WTC11 (cell line): ENCODE measurements around the gene GPATCH4. TPM values are rescaled to one million over a fixed set of nuclear protein-coding genes. Genes with fewer than 3 reads are reported as not detected.

Source experiments
- ATAC-seq: fragments of 200-7000 bp; cut with Tn5 transposase; 2 replicates; pipeline ENCODE4 v1.10.0; 2021; ENCODE audit warnings: mild to moderate bottlenecking, moderate library complexity
- CTCF ChIA-PET: fragments of 300-600 bp; sonication (Branson Sonifier 250); formaldehyde crosslinking; loops from one replicate; lab custom pipeline; 2021; ENCODE audit warnings: antibody characterized with exemption; lab: Charles Lee
- POLR2A ChIA-PET: fragments of 350-600 bp; sonication (Branson Sonifier 250); formaldehyde crosslinking; loops from one replicate; lab custom pipeline; 2021; ENCODE audit warnings: antibody characterized with exemption; lab: Charles Lee
- DNase-seq: peaks from one replicate; pipeline ENCODE4 v3.0.0; 2021; ENCODE audit warnings: low spot score
- H3K27ac Mint-ChIP-seq: 2 replicates; pipeline ENCODE4 v1.8.0; 2021; ENCODE audit warnings: mixed read lengths
- H3K27me3 Mint-ChIP-seq: 2 replicates; pipeline ENCODE4 v1.8.0; 2021; ENCODE audit warnings: low read depth, mild to moderate bottlenecking, moderate library complexity, mixed read lengths
- H3K36me3 Mint-ChIP-seq: 2 replicates; pipeline ENCODE4 v1.8.0; 2021; ENCODE audit warnings: mixed read lengths
- H3K4me1 Mint-ChIP-seq: 2 replicates; pipeline ENCODE4 v1.8.0; 2022; ENCODE audit warnings: mixed read lengths
- H3K4me3 Mint-ChIP-seq: 2 replicates; pipeline ENCODE4 v1.8.0; 2021; ENCODE audit warnings: mild to moderate bottlenecking, moderate library complexity, mixed read lengths
- H3K9me3 Mint-ChIP-seq: 2 replicates; pipeline ENCODE4 v1.8.0; 2021; ENCODE audit warnings: mixed read lengths
- PRRX2 ChIP-seq: fragments of 250-450 bp; sonication (Bioruptor Pico); IDR thresholded peaks from 2 replicates; pipeline ENCODE4 v1.8.0; 2021; ENCODE audit warnings: mild to moderate bottlenecking
- SP1 ChIP-seq: sonication (generic); formaldehyde crosslinking; conservative IDR thresholded peaks from 2 replicates; pipeline ENCODE4 v1.8.1; 2022; ENCODE audit warnings: missing genetic modification reagents
- TEAD1 ChIP-seq: sonication (generic); formaldehyde crosslinking; IDR thresholded peaks from 2 replicates; pipeline ENCODE4 v1.8.0; 2022; ENCODE audit warnings: mild to moderate bottlenecking, missing genetic modification reagents
- TP53 ChIP-seq: sonication (generic); formaldehyde crosslinking; IDR thresholded peaks from 2 replicates; pipeline ENCODE4 v1.8.1; 2023; ENCODE audit warnings: mild to moderate bottlenecking, missing genetic modification reagents
- ZNF121 ChIP-seq: sonication (generic); formaldehyde crosslinking; IDR thresholded peaks from 2 replicates; pipeline ENCODE4 v1.8.0; 2023; ENCODE audit warnings: missing genetic modification reagents
- ZNF396 ChIP-seq: fragments of 250-450 bp; sonication (Bioruptor Pico); IDR thresholded peaks from 2 replicates; pipeline ENCODE4 v1.8.0; 2021; ENCODE audit warnings: mild to moderate bottlenecking, moderate library complexity, borderline replicate concordance
- ZNF416 ChIP-seq: fragments of 250-450 bp; sonication (Bioruptor Pico); IDR thresholded peaks from 2 replicates; pipeline ENCODE4 v1.9.0; 2021; ENCODE audit warnings: mild to moderate bottlenecking, inconsistent platforms
- total RNA-seq: library from RNA; stranded (reverse); gene quantifications from 3 replicates; pipeline ENCODE4 v1.2.3, GENCODE V29; 2021
- TF ChIP-seq, protein P1 (sequence below): sonication (generic); formaldehyde crosslinking; IDR thresholded peaks from 2 replicates; pipeline ENCODE4 v1.8.0; 2022; ENCODE audit warnings: missing genetic modification reagents
- TF ChIP-seq, protein P2 (sequence below): sonication (generic); formaldehyde crosslinking; IDR thresholded peaks from 2 replicates; pipeline ENCODE4 v1.8.1; 2022; ENCODE audit warnings: missing genetic modification reagents, borderline replicate concordance
- TF ChIP-seq, protein P3 (sequence below): fragments of 250-450 bp; sonication (Bioruptor Pico); conservative IDR thresholded peaks from 2 replicates; pipeline ENCODE4 v1.9.0; 2021; ENCODE audit warnings: mild to moderate bottlenecking
- TF ChIP-seq, protein P4 (sequence below): sonication (generic); formaldehyde crosslinking; IDR thresholded peaks from 2 replicates; pipeline ENCODE4 v1.8.1; 2023; ENCODE audit warnings: mild to moderate bottlenecking, missing genetic modification reagents, moderate library complexity

Gene GPATCH4
- total RNA-seq, 1 experiment from 2014 or later = 50.1 TPM

DNA sequence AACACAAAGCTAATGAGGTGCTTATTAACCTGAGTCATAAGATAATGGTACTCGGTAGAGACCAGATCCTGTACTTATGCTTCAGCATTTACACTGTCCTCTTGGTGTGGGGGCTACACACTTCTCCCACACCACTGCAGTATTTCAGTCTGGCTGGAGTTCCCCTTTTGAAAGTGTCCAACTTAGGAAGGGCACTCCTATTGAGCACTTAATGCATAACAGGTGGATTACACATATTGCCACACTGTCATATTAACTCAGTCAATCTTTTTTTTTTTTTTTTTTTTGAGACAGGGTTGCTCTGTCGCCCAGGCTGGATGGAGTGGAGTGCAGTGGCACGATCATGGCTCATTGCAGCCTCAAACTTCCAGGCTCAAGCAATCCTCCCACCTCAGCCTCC, 1.5 kb downstream of the GPATCH4 start:
- ChIA-PET POLR2A (no interaction called here), CTCF (interaction anchor here (0.7 to 1.3 kb wide), 3 partner anchors 8 to 294 kb away, joined by 3 to 5 read pairs (median 4); partner anchors contain the start of genes NAXE and PEAR1)
- Mint-ChIP-seq H3K27me3 (no peaks in the 10 kb centered on the region), H3K36me3 (peaks cover 42% of the 10 kb centered on the region), H3K27ac (no peak overlapping the region), H3K4me3 (peak overlapping the region; percentile 94), H3K4me1 (peaks cover 13% of the 10 kb centered on the region), H3K9me3 (no peaks in the 10 kb centered on the region)
- ATAC-seq (no peak), DNase-seq (no peak)
- TF ChIP-seq ZNF416 (no peak), SP1 (no peak)
- TF ChIP-seq, protein P1, sequence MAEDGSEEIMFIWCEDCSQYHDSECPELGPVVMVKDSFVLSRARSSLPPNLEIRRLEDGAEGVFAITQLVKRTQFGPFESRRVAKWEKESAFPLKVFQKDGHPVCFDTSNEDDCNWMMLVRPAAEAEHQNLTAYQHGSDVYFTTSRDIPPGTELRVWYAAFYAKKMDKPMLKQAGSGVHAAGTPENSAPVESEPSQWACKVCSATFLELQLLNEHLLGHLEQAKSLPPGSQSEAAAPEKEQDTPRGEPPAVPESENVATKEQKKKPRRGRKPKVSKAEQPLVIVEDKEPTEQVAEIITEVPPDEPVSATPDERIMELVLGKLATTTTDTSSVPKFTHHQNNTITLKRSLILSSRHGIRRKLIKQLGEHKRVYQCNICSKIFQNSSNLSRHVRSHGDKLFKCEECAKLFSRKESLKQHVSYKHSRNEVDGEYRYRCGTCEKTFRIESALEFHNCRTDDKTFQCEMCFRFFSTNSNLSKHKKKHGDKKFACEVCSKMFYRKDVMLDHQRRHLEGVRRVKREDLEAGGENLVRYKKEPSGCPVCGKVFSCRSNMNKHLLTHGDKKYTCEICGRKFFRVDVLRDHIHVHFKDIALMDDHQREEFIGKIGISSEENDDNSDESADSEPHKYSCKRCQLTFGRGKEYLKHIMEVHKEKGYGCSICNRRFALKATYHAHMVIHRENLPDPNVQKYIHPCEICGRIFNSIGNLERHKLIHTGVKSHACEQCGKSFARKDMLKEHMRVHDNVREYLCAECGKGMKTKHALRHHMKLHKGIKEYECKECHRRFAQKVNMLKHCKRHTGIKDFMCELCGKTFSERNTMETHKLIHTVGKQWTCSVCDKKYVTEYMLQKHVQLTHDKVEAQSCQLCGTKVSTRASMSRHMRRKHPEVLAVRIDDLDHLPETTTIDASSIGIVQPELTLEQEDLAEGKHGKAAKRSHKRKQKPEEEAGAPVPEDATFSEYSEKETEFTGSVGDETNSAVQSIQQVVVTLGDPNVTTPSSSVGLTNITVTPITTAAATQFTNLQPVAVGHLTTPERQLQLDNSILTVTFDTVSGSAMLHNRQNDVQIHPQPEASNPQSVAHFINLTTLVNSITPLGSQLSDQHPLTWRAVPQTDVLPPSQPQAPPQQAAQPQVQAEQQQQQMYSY (CRISPR knock-in tag) = no peak
- TF ChIP-seq, all 79 proteins: peak for 0

DNA sequence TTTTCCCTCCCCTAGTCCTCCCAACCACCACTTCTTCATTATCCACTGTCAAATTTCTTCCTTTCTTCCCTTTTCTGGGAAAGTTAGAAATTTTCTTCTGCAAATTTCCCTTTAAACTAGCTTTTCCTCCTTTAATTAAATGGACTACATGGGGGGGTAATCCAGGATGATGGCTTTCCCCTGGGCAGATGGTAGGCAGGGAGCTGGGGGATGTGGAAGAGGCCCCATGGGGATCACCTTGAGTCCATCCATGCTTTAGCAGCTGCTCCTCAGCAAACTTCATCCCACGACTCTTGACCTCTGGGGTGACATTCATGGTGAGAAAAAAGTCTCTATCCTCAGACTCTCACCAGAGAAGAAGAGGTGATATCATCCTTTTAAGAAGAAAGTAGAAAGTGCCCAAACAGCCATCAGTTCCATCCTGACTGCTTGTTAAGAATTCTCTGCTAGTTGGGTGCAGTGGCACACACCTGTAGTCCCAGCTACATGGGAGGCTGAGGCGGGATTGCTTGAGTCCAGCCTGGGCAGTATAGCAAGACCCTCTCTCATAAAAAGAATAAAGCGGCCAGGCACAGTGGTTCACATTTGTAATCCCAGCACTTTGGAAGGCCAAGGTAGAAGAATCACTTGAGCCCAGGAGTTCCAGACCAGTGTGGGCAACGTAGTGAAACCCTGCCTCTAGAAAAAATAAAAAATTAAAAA, 2.4 kb downstream of the GPATCH4 start:
- peaks cover 51% of the 10 kb centered on the region for H3K36me3 Mint-ChIP-seq
- CTCF ChIA-PET = interaction anchor here (0.6 to 1.0 kb wide), 2 partner anchors 21 to 213 kb away, joined by 3 read pairs; no protein-coding TSS in a partner anchor
- TF ChIP-seq, protein P2, sequence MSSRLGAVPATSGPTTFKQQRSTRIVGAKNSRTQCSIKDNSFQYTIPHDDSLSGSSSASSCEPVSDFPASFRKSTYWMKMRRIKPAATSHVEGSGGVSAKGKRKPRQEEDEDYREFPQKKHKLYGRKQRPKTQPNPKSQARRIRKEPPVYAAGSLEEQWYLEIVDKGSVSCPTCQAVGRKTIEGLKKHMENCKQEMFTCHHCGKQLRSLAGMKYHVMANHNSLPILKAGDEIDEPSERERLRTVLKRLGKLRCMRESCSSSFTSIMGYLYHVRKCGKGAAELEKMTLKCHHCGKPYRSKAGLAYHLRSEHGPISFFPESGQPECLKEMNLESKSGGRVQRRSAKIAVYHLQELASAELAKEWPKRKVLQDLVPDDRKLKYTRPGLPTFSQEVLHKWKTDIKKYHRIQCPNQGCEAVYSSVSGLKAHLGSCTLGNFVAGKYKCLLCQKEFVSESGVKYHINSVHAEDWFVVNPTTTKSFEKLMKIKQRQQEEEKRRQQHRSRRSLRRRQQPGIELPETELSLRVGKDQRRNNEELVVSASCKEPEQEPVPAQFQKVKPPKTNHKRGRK = no peak
- peak; percentile 83 for TF ChIP-seq ZNF121 (CRISPR knock-in tag)
- DNase-seq = no peak
- H3K4me3 Mint-ChIP-seq = no peak overlapping the region
- no peak overlapping the region for H3K27ac Mint-ChIP-seq
- peaks cover 13% of the 10 kb centered on the region for H3K4me1 Mint-ChIP-seq
- no peaks in the 10 kb centered on the region for H3K9me3 Mint-ChIP-seq
- ATAC-seq = no peak
- POLR2A ChIA-PET = no interaction called here
- no peaks in the 10 kb centered on the region for H3K27me3 Mint-ChIP-seq

DNA sequence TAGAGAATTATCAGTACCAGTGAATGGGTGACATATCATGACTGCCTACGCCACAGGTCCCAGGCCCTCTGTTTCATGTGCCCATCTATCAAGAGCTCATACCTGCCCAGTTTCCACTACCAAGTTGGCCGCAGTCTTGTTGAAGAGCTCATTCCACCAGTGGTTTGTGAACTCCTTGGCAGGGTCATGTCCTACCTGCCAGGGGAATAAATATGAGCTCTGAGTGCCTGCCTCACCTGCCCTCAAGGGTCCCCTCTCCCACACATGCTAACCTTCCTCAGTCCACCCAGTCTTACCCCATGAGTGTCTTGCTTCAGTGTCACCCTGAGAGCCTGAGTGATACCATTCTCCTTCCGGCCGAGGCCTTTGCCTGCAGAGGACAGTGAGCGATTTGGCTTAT, 3.2 kb downstream of the GPATCH4 start:
- Mint-ChIP-seq H3K27ac (peak overlapping the region; percentile 11; the same call in 1 of the 2 replicates), H3K4me3 (no peak overlapping the region), H3K36me3 (peaks cover 52% of the 10 kb centered on the region), H3K9me3 (no peaks in the 10 kb centered on the region), H3K4me1 (peaks cover 13% of the 10 kb centered on the region), H3K27me3 (no peaks in the 10 kb centered on the region)
- DNase-seq = no peak
- TF ChIP-seq, protein P3, sequence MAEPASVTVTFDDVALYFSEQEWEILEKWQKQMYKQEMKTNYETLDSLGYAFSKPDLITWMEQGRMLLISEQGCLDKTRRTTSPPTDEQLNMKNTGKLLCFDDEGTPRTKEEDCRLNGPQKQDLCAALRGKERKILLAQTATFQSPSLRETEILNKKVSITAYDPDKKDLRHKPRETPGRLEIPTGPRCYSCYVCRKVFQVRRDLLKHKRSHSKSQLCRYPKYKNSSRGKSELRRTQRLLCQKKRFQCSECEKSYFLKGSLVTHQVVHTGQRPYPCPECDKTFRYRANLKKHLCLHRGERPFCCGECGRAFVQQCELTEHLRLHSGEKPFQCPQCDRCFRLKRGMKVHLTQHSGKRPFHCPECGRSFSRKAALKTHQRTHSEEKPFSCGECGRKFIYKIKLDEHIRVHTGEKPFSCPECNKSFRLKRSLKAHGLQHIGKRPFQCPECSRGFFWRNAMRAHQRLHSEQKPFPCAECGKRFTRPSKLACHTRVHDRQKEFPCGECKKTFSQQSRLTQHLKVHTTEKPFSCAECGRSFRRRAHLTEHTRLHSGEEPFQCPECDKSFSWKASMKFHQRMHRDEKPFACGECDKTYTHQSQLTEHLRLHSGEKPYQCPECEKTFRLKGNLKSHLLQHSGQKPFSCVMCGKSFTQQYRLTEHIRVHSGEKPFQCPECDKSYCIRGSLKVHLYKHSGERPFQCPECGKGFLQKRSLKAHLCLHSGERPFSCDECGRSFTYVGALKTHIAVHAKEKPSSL (CRISPR knock-in tag) = no peak
- TF ChIP-seq TEAD1 (CRISPR knock-in tag) = no peak
- no peak for TF ChIP-seq ZNF396 (CRISPR knock-in tag)
- ChIA-PET POLR2A (interaction anchor here (0.6 kb wide), 1 partner anchor 162 kb away, joined by 3 read pairs; no protein-coding TSS in a partner anchor), CTCF (interaction anchor here (1.0 kb wide), 1 partner anchor 212 kb away, joined by 3 read pairs; no protein-coding TSS in a partner anchor)
- no peak for ATAC-seq

DNA sequence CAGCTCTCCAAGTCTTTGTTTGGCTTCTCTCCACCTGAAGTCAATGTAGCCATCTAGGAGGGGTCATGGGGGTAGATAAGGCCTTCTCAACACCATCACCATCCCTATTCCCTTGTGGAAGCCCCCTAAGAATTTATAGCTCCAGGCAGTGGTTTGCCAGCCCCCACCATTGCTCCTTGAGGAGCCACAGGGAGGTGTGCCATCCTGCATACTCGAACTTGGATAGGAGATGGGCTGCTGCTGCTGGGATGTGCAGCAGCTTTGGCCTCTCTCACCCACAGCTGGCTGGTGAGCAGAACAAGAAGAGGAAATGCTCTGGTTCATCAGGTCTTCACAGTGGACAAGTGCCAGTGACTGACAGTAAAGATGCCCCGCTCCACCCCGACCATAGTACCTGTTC, 4.9 kb downstream of the GPATCH4 start:
- no peaks in the 10 kb centered on the region for H3K9me3 Mint-ChIP-seq
- H3K27ac Mint-ChIP-seq = no peak overlapping the region
- POLR2A ChIA-PET = interaction anchor here (0.6 to 0.7 kb wide), 3 partner anchors 11 to 91 kb away, joined by 3 read pairs; no protein-coding TSS in a partner anchor
- peaks cover 52% of the 10 kb centered on the region for H3K36me3 Mint-ChIP-seq
- no peak overlapping the region for H3K4me3 Mint-ChIP-seq
- ATAC-seq (no peak), DNase-seq (no peak)
- TF ChIP-seq, protein P4, sequence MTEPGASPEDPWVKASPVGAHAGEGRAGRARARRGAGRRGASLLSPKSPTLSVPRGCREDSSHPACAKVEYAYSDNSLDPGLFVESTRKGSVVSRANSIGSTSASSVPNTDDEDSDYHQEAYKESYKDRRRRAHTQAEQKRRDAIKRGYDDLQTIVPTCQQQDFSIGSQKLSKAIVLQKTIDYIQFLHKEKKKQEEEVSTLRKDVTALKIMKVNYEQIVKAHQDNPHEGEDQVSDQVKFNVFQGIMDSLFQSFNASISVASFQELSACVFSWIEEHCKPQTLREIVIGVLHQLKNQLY (CRISPR knock-in tag) = no peak
- TF ChIP-seq TP53 (CRISPR knock-in tag) (no peak), PRRX2 (CRISPR knock-in tag) (no peak)
- CTCF ChIA-PET = no interaction called here
- peaks cover 14% of the 10 kb centered on the region for H3K4me1 Mint-ChIP-seq
- H3K27me3 Mint-ChIP-seq = no peaks in the 10 kb centered on the region
